Uterus (tissue), 4 donors: Measurements from ENCODE around the gene PARG. TPM values are rescaled to one million over a fixed set of nuclear protein-coding genes. Genes with fewer than 3 reads are reported as not detected.

Experiments used
- DNase-seq, 2 donors: peaks; one replicate each; pipeline ENCODE4 v3.0.0-alpha.2; 2019 to 2020
- H3K27ac ChIP-seq, 2 donors: fragments of 200-600 bp; sonication (generic); 1 replicate in 1 of 2; 2 replicates in 1 of 2; pipeline ENCODE4 v1.5.1; 2016 to 2018
- H3K27me3 ChIP-seq, 2 donors: fragments of 200-600 bp; sonication (generic); one replicate each; pipeline ENCODE4 v1.5.1; 2018 to 2019; ENCODE audit warnings: control low read depth in 1 of 2
- H3K36me3 ChIP-seq, 2 donors: fragments of 200-600 bp; sonication (generic); one replicate each; pipeline ENCODE4 v1.5.1; 2019; ENCODE audit warnings: control low read depth in 1 of 2
- H3K4me1 ChIP-seq, 2 donors: fragments of 200-600 bp; sonication (generic); one replicate each; pipeline ENCODE4 v1.5.1; 2018 to 2019; ENCODE audit warnings: control low read depth in 1 of 2
- H3K4me3 ChIP-seq, 2 donors: fragments of 200-600 bp; sonication (generic); 1 replicate in 1 of 2; 2 replicates in 1 of 2; pipeline ENCODE4 v1.5.1; 2018 to 2019; ENCODE audit warnings: mild to moderate bottlenecking in 1 of 2
- H3K9me3 ChIP-seq, 2 donors: fragments of 200-600 bp; sonication (generic); one replicate each; pipeline ENCODE4 v1.5.1; 2019; ENCODE audit warnings: control low read depth in 1 of 2
- POLR2A ChIP-seq, 2 donors: fragments of 450-650 bp; IDR thresholded peaks; one replicate each; pipeline ENCODE4 v1.6.1; 2016; ENCODE audit warnings: antibody characterized with exemption in 2 of 2, mild to moderate bottlenecking in 1 of 2, moderate library complexity in 1 of 2
- intact Hi-C: fragments of 100-400 bp; cut with DNase I; formaldehyde crosslinking; loops from one replicate; pipeline ENCODE4 v1.15.1; 2023; ENCODE audit warnings: low total_unique reads
- total RNA-seq, 4 donors: library from RNA; depleted of rRNA in 3 of 4; stranded (reverse); fragments of >200 nt in 3 of 4; gene quantifications; one replicate each; pipeline versions ENCODE4 v1.1.0 to v1.2.4, GENCODE V29; 2014 to 2023
- TF ChIP-seq, protein P1 (sequence below), 4 experiments: fragments of 200-600 bp in 2 of 4; fragments of 450-650 bp in 2 of 4; sonication (generic) in 2 of 4; IDR thresholded peaks; one replicate each; pipeline ENCODE4 v1.5.1; 2016 to 2019; ENCODE audit warnings: antibody characterized with exemption in 4 of 4, mild to moderate bottlenecking in 2 of 4, moderate library complexity in 1 of 4
- donor health status: DM: yes; HTN: yes; CAD: no.

PARG gene
- total RNA-seq, 4 donors from 2014 or later, result 29.7 to 58.6 (median 44.3) TPM

DNA sequence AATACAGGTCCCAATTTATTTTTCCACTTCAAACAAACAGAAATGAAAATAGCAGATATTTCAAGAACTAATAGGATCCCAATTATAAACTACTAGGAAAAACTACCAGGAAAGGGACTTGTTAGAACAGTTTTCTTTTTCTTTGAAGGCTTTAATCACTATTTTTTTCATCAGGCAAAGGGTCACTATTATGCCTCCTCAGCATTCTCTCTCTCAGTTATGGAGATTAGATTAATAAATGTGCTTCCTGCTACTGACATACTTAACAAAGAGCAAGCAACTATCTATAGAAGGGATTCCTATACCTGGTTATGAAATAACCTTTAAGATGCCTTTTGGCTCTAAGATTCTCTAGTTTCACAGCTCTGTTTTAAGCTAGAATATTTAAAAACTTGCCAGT is 108.7 kb downstream of the PARG start:
- intact Hi-C loops, result no loop called here
- Histone ChIP-seq H3K27me3 (no peaks in the 10 kb centered on the region), H3K27ac (no peak overlapping the region), H3K4me1 (peaks cover 0 to 5% of the 10 kb centered on the region in 2 donors), H3K9me3 (no peaks in the 10 kb centered on the region), H3K36me3 (no peaks in the 10 kb centered on the region), H3K4me3 (no peak overlapping the region)
- no peak for TF ChIP-seq POLR2A (IDR thresholded peaks at IDR 0.05)
- TF ChIP-seq, protein P1, sequence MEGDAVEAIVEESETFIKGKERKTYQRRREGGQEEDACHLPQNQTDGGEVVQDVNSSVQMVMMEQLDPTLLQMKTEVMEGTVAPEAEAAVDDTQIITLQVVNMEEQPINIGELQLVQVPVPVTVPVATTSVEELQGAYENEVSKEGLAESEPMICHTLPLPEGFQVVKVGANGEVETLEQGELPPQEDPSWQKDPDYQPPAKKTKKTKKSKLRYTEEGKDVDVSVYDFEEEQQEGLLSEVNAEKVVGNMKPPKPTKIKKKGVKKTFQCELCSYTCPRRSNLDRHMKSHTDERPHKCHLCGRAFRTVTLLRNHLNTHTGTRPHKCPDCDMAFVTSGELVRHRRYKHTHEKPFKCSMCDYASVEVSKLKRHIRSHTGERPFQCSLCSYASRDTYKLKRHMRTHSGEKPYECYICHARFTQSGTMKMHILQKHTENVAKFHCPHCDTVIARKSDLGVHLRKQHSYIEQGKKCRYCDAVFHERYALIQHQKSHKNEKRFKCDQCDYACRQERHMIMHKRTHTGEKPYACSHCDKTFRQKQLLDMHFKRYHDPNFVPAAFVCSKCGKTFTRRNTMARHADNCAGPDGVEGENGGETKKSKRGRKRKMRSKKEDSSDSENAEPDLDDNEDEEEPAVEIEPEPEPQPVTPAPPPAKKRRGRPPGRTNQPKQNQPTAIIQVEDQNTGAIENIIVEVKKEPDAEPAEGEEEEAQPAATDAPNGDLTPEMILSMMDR (IDR thresholded peaks at IDR 0.05), result no peak
- no peak for DNase-seq

DNA sequence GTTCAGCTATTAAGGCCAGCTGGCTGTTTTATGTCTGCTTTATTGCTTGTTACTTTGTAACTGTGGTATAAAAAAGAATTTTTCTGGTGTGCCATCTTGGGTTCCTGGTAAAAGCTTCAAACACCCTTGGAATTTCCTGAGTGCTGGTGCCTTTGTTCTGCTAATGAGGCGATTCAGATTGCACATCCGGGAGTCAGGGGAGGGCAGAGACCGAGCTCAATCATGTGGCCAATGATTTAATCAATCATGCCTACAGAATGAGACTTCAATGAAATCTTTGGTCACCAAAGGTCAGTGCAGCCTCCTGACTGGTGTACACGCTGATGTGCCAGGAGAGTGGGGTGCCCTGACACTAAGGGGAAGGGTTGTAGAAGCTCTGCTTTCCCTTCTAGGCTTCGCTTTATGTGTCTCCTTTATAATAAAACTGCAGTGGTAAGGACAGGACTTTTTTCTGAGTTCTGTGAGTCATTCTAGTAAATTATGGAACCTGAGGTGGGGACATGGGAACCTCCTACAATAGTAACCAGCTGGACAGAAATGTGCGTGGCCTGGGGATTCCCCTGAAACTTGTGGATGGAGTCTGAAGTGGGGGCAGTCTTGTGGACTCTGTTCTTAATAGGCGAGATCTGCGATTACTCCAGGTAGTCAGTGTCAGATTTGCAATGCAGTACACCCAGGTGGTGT is 110.3 kb downstream of the PARG start:
- Histone ChIP-seq H3K4me1 (peaks cover 0 to 5% of the 10 kb centered on the region in 2 donors), H3K27ac (peak overlapping the region in 1 of 2 donors; percentile 27), H3K27me3 (no peaks in the 10 kb centered on the region), H3K36me3 (no peaks in the 10 kb centered on the region), H3K9me3 (no peaks in the 10 kb centered on the region), H3K4me3 (no peak overlapping the region)
- TF ChIP-seq POLR2A (IDR thresholded peaks at IDR 0.05), result no peak
- TF ChIP-seq, protein P1 (IDR thresholded peaks at IDR 0.05), result no peak
- intact Hi-C loops, result no loop called here
- DNase-seq, result peak in 1 of 2 donors; percentile 27

DNA sequence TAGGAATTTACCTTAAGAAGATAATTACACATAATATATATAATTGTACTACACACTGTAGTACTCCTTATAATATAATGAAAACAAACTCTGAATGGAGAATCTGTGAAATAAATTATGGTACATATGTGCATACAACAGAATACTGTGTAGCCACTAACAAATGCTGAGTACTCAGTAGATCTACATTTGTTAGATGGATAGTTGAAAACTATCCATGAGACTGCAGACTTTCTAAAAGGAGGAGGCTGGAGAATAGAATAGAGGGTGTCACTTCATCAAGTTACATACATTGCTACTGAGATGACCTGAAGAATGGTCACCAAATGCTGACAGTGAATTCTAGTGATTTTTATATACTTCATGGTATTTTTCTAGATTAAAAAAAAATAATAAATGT is 111.0 kb downstream of the PARG start:
- H3K36me3 ChIP-seq, result no peaks in the 10 kb centered on the region
- H3K27ac ChIP-seq, result peak overlapping the region in 1 of 2 donors; percentile 26
- DNase-seq, result no peak

DNA sequence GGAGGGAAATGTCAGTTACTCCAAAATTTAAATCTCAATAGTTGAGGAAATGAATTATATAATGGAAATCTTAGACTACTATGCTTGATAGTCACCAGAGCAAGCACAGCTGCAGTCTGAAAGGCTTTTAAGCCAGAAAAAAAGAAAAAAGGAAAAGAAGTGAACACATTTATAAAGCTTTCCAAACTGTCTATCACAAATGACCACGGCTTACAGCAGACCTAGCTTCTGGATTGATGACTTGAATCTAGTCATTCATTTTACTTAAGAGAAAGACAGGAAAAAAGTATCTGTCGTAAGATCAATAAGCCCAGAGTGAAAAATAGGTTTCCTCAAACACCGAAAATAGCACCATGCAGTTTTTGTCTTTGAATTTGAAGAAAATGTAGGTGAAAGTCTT is 111.8 kb downstream of the PARG start:
- intact Hi-C loops, result no loop called here
- Histone ChIP-seq H3K36me3 (no peaks in the 10 kb centered on the region), H3K4me1 (peaks cover 0 to 5% of the 10 kb centered on the region in 2 donors), H3K9me3 (no peaks in the 10 kb centered on the region), H3K27ac (no peak overlapping the region), H3K4me3 (no peak overlapping the region), H3K27me3 (no peaks in the 10 kb centered on the region)
- TF ChIP-seq POLR2A (IDR thresholded peaks at IDR 0.05), result no peak
- TF ChIP-seq, protein P1 (IDR thresholded peaks at IDR 0.05), result no peak
- DNase-seq, result no peak

More for the DNA sequence above, 111.0 kb downstream of the PARG start:
- TF ChIP-seq POLR2A (IDR thresholded peaks at IDR 0.05), result no peak
- TF ChIP-seq, protein P1 (IDR thresholded peaks at IDR 0.05), result no peak
- Histone ChIP-seq H3K4me1 (peaks cover 0 to 5% of the 10 kb centered on the region in 2 donors), H3K4me3 (no peak overlapping the region), H3K27me3 (no peaks in the 10 kb centered on the region), H3K9me3 (no peaks in the 10 kb centered on the region)
- intact Hi-C loops, result no loop called here

DNA sequence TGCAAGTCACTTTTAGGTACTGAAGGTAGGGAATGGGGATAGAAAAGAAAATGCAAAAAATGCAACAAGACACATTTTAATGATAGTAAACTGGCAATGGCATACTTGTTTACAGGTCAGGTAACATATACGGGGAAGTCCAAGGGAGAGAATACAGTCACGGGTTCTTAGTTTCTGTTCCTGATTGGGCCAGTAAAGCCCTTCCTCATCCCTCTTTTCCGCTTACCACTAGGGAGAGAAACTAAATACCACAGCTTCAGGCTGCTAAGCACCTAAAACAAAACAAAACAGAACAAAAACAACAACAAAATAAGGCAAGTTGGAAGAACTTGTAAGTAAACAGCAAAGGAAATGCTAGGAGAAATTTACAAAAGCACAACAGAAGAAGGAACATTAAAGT is 114.5 kb downstream of the PARG start:
- H3K4me3 ChIP-seq, result no peak overlapping the region
- intact Hi-C loops, result no loop called here
- H3K36me3 ChIP-seq, result no peaks in the 10 kb centered on the region
- H3K4me1 ChIP-seq, result peaks cover 0 to 5% of the 10 kb centered on the region in 2 donors
- H3K9me3 ChIP-seq, result no peaks in the 10 kb centered on the region
- H3K27ac ChIP-seq, result no peak overlapping the region
- TF ChIP-seq, protein P1 (IDR thresholded peaks at IDR 0.05), result no peak
- TF ChIP-seq POLR2A (IDR thresholded peaks at IDR 0.05), result no peak
- DNase-seq, result no peak
- no peaks in the 10 kb centered on the region for H3K27me3 ChIP-seq
